Measurements from ENCODE around the gene ANAPC10.

DNA sequence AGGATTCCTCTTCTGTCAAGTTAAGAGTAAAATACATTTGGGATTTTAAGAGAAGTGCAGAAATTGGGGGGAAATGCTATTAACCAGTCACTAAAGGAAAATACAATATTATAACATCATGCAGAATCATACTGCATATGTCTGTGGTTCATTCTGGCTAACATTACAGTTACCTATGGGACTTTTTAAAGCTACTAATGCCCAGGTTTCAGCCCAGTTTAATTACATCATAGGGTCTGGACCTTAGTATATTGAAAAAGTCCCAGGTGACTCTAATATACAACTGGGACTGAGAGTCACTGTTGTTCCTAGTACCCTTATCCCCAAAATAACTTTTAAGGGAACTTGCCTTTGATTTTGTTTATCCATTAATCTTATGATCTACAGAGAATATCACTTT is 10.1 kb upstream of the ANAPC10 start:
- TF ChIP-seq, protein P1, sequence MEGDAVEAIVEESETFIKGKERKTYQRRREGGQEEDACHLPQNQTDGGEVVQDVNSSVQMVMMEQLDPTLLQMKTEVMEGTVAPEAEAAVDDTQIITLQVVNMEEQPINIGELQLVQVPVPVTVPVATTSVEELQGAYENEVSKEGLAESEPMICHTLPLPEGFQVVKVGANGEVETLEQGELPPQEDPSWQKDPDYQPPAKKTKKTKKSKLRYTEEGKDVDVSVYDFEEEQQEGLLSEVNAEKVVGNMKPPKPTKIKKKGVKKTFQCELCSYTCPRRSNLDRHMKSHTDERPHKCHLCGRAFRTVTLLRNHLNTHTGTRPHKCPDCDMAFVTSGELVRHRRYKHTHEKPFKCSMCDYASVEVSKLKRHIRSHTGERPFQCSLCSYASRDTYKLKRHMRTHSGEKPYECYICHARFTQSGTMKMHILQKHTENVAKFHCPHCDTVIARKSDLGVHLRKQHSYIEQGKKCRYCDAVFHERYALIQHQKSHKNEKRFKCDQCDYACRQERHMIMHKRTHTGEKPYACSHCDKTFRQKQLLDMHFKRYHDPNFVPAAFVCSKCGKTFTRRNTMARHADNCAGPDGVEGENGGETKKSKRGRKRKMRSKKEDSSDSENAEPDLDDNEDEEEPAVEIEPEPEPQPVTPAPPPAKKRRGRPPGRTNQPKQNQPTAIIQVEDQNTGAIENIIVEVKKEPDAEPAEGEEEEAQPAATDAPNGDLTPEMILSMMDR (IDR thresholded peaks at IDR 0.05), result no peak
- TF ChIP-seq POLR2A (IDR thresholded peaks at IDR 0.05), result no peak

Measured in gastroesophageal sphincter (tissue), 3 donors.